Measurements from ENCODE around the gene RAB3B.

DNA sequence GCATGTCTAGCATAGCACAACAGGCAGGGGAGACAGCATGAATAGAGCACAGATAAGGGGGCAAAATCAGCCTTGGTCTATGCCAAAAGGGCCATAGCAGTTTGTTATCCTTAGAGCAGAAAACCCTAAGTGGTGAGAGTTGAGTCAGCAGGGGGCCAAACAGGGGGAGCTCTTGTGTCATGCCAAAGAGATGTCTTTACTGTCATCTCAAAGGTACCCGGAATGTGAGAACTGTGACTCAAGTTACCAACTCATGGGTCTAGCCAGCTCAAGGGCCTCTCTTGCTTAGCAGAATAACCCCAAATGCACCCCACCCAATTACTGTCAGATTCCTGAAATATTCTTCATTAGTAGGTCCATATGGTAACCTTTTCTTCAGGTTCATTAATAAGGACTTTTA lies 66.0 kb downstream of the RAB3B start:
- TF ChIP-seq, protein P1, sequence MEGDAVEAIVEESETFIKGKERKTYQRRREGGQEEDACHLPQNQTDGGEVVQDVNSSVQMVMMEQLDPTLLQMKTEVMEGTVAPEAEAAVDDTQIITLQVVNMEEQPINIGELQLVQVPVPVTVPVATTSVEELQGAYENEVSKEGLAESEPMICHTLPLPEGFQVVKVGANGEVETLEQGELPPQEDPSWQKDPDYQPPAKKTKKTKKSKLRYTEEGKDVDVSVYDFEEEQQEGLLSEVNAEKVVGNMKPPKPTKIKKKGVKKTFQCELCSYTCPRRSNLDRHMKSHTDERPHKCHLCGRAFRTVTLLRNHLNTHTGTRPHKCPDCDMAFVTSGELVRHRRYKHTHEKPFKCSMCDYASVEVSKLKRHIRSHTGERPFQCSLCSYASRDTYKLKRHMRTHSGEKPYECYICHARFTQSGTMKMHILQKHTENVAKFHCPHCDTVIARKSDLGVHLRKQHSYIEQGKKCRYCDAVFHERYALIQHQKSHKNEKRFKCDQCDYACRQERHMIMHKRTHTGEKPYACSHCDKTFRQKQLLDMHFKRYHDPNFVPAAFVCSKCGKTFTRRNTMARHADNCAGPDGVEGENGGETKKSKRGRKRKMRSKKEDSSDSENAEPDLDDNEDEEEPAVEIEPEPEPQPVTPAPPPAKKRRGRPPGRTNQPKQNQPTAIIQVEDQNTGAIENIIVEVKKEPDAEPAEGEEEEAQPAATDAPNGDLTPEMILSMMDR (IDR thresholded peaks at IDR 0.05), result no peak
- TF ChIP-seq POLR2A (IDR thresholded peaks at IDR 0.05), result no peak

Measured in heart left ventricle (tissue), 13 donors.